HG03175 (cell line): ENCODE measurements around the gene SLCO3A1.

Experiments used
- ATAC-seq: cut with Tn5 transposase; IDR thresholded peaks from one replicate; pipeline ENCODE4 v1.9.1; 2021; ENCODE audit warnings: mild to moderate bottlenecking, moderate library complexity; ENCODE audit not compliant: unreplicated experiment

Gene SLCO3A1

DNA sequence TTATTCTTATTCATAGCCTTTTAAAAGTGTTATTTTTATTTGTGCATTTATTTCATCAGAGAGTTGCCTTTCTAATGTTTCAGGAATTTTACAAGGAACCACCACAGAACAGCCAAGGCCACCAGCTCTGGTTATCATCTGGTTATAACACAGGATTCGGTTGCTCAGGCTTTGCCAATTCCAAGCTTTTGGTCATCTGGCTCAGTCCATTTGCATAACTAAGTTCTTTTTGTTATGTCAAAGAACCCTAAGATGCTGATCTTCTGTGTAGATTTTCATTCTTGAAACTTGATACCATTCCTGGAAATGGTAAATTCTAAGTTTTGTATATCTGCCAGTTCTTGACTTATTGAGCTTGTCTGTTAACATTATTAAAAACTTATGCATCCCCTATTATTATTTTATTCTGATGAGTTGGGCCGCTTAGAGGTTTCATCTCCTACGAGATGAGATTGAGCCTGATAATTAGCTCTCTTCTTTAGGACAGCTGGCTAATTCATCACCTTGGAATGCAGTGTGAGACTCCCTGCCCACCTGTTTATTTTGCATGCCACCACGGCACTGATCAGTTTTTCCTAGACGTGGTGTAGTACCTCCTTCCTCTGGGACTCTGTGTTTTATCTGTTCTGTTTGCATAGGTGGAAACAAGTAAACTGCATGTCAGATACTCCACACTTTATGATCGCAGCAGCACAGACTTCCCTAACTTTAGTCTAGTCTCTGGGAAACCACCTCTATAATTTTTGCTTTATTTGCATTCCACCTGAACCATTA lies 264.8 kb downstream of the SLCO3A1 start:
- no peak for ATAC-seq

DNA sequence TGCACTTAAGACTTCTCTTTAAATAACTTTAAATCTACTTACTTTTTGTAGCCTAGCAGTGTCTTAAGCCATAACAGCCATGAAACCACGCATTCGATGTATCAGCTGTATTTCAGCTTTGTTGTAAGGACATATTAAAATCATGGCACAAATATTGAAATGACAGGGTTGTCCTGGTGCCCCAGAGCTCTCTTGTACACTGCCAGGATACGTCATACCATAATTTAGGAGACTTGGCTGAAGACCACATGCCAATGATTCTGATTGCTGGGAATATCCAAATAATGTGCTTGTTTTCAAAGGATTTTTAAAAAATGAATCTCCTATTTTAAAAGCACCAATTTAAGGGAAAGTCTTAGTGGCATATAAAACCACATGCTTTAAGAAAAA lies 265.4 kb downstream of the SLCO3A1 start:
- ATAC-seq: no peak

- ATAC-seq: no peak
Observed at GRCh38 chr15:92120094-92120795, 266.7 kb downstream of the SLCO3A1 start.

DNA sequence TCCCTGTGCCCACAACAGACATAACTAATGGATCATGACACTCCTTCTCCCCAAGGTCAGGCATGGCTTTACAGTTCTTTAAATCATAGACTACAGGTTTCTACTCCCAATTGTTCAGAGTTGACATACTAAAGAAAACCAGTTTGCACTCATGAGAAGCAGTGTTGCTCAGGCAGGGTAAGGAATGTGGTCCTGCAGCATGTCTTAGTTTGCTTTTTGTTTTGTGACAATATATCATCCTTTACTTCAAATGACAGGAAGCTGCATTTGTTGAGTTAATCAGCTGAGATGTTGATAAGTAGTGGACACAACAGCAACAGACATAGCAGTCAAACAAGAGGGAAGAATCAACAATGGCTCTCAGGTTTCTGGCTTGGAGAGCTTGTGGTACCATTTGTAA lies 267.5 kb downstream of the SLCO3A1 start:
- no peak for ATAC-seq

- no peak for ATAC-seq
Observed at GRCh38 chr15:92122259-92122658, 268.8 kb downstream of the SLCO3A1 start.

DNA sequence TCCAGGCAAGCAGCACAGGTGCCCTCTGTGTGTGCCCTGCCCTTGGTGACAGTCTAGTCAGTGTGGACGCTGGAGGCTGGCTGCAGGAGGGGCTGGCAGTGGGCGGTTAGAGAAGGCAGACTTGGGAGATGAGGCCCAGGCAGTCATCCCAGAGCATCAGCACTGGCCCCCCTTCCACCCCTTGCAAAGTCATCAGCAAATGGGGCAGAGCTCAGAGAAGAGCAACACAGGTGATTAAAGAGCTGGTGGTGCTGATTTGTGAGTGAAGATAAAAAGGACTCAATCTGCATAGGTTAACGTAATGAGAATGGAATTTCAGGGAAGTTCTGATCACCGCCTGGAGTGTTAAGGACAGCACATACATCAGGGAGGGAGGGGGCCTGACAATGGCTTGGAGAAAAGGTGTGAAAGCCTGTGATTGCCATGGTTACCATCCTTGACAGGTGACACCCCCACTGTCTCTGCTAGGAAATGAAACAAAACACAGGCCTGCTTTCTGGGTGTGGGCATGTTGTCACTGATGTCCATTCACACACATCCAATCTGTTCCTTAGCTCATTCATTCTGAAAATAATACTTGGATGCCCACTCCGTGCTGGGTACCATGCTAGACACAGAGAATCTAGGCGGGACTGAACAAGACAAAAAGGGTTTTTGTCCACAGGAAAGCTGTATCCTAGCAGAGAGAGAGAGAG lies 270.6 kb downstream of the SLCO3A1 start:
- ATAC-seq: no peak

DNA sequence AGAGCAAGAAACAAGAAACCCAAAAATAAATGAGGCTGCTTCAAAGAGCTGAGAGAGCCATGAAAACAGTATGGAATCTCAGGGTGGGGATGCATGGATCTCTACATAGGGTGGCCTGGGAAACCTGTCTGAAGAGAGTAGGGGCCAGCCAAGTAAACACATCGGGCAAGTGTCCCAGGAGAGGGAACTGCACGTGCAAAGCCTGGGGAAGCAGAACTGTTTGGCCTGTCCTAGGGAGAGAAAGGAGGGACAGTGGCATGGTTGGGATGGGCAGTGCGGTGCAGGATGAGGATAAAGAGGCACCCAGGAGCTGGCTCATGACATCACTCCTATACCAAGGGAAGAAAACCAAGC lies 271.1 kb downstream of the SLCO3A1 start:
- no peak for ATAC-seq

GRCh38 chr15:92128788-92129187 lies 275.3 kb downstream of the SLCO3A1 start:
- no peak for ATAC-seq

GRCh38 chr15:92130244-92130643 lies 276.7 kb downstream of the SLCO3A1 start:
- no peak for ATAC-seq

- ATAC-seq: no peak
Observed at GRCh38 chr15:92130906-92131305, 277.4 kb downstream of the SLCO3A1 start.

- no peak for ATAC-seq
Observed at GRCh38 chr15:92132982-92133755, 279.7 kb downstream of the SLCO3A1 start.

DNA sequence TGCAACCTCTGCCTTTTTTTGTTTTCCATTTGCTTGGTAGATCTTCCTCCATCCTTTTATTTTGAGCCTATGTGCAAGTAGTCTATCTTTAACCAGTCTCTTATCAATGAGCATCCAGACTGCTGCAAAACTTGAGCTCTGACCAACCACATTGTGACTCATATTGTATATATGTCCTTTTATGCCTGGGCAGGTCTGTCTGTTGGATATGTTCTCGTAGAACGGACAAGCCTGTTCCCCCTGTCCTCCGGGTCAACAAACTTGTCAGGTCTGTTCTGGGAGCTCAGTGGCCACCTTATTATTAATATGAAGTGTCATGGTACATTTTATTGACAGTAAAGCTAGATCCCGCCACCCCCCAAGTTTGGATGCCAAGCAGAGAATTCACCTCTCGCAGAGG lies 287.3 kb downstream of the SLCO3A1 start:
- no peak for ATAC-seq

DNA sequence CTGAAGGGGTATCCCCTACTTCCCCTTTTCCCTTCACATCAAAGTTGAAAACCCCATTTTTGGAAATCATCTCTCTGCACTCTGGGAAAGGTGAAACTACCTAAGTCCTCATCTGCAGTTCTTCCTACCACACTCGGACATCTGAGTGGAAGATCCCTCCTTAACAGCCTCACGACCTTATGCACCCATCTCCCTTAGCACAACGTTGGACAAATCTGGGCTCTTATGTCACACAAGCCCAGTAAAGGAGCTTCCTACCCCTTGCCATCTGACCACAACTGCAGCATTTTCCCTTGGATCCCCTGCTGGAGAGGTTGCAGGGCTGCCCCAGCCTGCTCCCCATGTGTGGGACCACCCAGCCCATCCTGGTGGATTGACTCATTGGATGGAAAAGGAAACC lies 288.1 kb downstream of the SLCO3A1 start:
- ATAC-seq: no peak

GRCh38 chr15:92142242-92143232 lies 289.0 kb downstream of the SLCO3A1 start:
- ATAC-seq: no peak

- ATAC-seq: no peak
Observed at GRCh38 chr15:92143765-92144164, 290.3 kb downstream of the SLCO3A1 start.

DNA sequence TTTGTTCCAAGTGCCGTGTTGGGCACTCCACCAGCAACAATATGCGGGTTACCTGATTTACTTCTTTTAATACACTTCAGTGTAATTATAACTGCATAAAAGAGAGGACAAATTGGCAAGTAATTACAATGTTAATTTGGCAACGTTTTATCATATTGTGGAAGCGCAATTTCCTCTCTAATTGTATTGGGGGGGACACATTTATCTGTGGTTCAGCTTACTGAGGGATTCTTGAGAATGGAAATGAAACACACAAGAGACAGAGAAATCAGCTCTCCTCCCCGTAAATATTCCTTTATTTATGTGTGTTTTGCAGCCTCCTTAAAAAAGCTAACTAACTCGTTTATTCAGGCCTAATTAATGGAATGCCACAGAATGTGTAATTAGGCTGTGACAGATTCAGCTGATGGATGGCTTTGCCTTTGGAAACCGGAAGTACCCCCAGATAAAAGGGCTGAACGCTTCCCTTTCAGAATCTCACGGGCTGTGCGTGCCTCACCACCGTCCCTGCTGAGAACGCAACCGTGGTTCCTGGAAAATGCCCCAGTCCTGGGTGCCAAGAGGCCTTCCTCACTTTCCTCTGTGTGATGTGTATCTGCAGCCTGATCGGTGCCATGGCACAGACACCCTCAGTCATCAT lies 293.1 kb downstream of the SLCO3A1 start:
- no peak for ATAC-seq

DNA sequence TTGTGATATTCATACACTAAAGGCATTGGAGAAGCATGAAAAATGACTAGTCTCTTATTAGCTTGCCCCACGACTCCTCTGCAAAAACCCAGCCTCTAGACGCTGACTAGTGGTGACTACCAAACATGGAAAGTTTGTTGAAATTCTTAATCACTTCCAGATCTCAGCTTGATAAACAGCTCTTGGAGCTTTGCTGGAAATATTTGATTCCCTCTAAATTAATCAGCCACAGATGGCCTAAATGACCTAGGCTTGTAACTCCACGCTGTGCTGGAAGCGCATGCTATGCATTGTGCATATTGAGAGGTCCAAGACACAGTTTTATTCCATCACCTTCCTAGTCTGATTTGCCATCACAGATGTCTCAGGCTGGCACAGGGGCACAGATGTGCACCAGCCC lies 295.5 kb downstream of the SLCO3A1 start:
- ATAC-seq: no peak

GRCh38 chr15:92149465-92149864 lies 296.0 kb downstream of the SLCO3A1 start:
- ATAC-seq: no peak

GRCh38 chr15:92151168-92151567 lies 297.7 kb downstream of the SLCO3A1 start:
- no peak for ATAC-seq

DNA sequence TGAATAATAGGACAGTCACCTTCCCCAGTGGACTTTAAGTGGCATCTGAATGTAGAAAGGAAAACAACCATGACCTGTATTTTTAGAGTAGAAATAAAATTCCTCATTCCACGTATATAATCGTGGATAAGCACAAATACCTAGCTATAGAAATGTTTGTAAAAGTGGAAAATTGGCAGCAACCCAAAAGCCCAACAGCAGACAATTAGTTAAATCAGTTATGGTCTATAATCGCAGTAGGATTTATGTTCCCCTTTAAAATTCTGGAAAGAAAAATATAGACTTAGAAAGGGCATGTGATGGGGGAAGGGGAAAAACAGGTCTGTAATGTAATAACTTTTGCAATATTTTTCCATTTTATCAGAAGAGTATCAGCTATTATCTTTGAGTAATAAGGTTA lies 298.2 kb downstream of the SLCO3A1 start:
- ATAC-seq: no peak
